ENCODE results near the gene TBX4.

DNA sequence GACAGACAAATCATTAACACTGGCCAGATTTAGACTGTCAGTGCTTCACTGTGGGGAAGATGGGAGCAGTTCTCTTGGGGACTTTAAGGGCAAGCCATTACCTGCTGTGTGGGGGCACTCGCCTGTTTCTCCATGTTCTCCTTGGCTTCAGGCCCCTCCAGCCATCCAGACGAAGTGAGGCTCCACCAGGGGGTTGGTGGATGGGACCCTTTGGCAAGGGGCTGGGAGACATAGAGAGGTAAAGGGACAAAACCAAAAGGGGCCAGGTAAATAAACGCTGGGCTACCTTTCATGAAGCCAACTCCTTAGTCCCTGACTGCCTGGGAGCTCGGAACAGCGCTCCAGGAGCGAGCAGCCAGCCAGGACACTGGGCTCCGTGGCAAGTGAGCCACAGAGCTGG, 14.0 kb downstream of the TBX4 start:
- TF ChIP-seq CTCF (conservative IDR thresholded peaks at IDR 0.05; ENCODE audit: low read depth in 2 of 2) (no peak), ZNF331 (CRISPR knock-in tag; IDR thresholded peaks at IDR 0.05; ENCODE audit: low read depth) (no peak), POLR2AphosphoS5 (IDR thresholded peaks at IDR 0.05; ENCODE audit: low read depth) (no peak), EZH2phosphoT487 (IDR thresholded peaks at IDR 0.05; ENCODE audit: unreplicated experiment) (no peak), EZH2 (IDR thresholded peaks at IDR 0.05; ENCODE audit: low read depth, unreplicated experiment) (peak; percentile 28), REST (IDR thresholded peaks at IDR 0.05; ENCODE audit: unreplicated experiment) (no peak), ETS1 (IDR thresholded peaks at IDR 0.05) (no peak), JUNB (IDR thresholded peaks at IDR 0.05; ENCODE audit: unreplicated experiment) (no peak), CREB1 (CRISPR knock-in tag; IDR thresholded peaks at IDR 0.05; ENCODE audit: low read depth) (no peak), ZNF114 (CRISPR knock-in tag; IDR thresholded peaks at IDR 0.05) (no peak), STAT1 (IDR thresholded peaks at IDR 0.05; ENCODE audit: unreplicated experiment) (no peak)

Data from GM23338 (cell line).